ENCODE results near the gene FERMT2. TPM values are rescaled to one million over a fixed set of nuclear protein-coding genes. Genes with fewer than 3 reads are reported as not detected.

The FERMT2 gene
- total RNA-seq, 4 donors from 2014 or later = 98.2 to 201 (median 180) TPM

GRCh38 chr14:52883658-52884057 lies 67.2 kb downstream of the FERMT2 start:
- Histone ChIP-seq H3K27ac (no peak overlapping the region), H3K9me3 (no peaks in the 10 kb centered on the region), H3K4me1 (peaks cover 0 to 5% of the 10 kb centered on the region in 2 donors), H3K27me3 (no peaks in the 10 kb centered on the region), H3K36me3 (no peaks in the 10 kb centered on the region), H3K4me3 (no peak overlapping the region)
- intact Hi-C loops (cut with DNase I; ENCODE audit: low total_unique reads) = no loop called here
- TF ChIP-seq CTCF (IDR thresholded peaks at IDR 0.05) (no peak), POLR2A (IDR thresholded peaks at IDR 0.05) (no peak)
- no peak for DNase-seq

- Histone ChIP-seq H3K4me1 (peaks cover 0 to 5% of the 10 kb centered on the region in 2 donors), H3K27ac (no peak overlapping the region), H3K4me3 (no peak overlapping the region), H3K9me3 (no peaks in the 10 kb centered on the region), H3K36me3 (no peaks in the 10 kb centered on the region), H3K27me3 (no peaks in the 10 kb centered on the region)
- intact Hi-C loops (cut with DNase I; ENCODE audit: low total_unique reads) = no loop called here
- no peak for TF ChIP-seq CTCF (IDR thresholded peaks at IDR 0.05)
- no peak for TF ChIP-seq POLR2A (IDR thresholded peaks at IDR 0.05)
- no peak for DNase-seq
Measured at GRCh38 chr14:52882824-52883223, 68.0 kb downstream of the FERMT2 start.

- H3K36me3 ChIP-seq = no peaks in the 10 kb centered on the region
- H3K9me3 ChIP-seq = no peaks in the 10 kb centered on the region
- H3K4me3 ChIP-seq = no peak overlapping the region
- no peaks in the 10 kb centered on the region for H3K27me3 ChIP-seq
- no peak overlapping the region for H3K27ac ChIP-seq
- H3K4me1 ChIP-seq = peaks cover 0 to 5% of the 10 kb centered on the region in 2 donors
- DNase-seq = no peak
- no peak for TF ChIP-seq POLR2A (IDR thresholded peaks at IDR 0.05)
- no peak for TF ChIP-seq CTCF (IDR thresholded peaks at IDR 0.05)
- intact Hi-C loops (cut with DNase I; ENCODE audit: low total_unique reads) = no loop called here
Measured at GRCh38 chr14:52879958-52880357, 70.9 kb downstream of the FERMT2 start.

- H3K4me3 ChIP-seq = no peak overlapping the region
- H3K4me1 ChIP-seq = peaks cover 0 to 5% of the 10 kb centered on the region in 2 donors
- no peak overlapping the region for H3K27ac ChIP-seq
- no peaks in the 10 kb centered on the region for H3K36me3 ChIP-seq
- intact Hi-C loops (cut with DNase I; ENCODE audit: low total_unique reads) = no loop called here
- no peak for DNase-seq
- H3K27me3 ChIP-seq = no peaks in the 10 kb centered on the region
- TF ChIP-seq POLR2A (IDR thresholded peaks at IDR 0.05) (no peak), CTCF (IDR thresholded peaks at IDR 0.05) (no peak)
- no peaks in the 10 kb centered on the region for H3K9me3 ChIP-seq
Measured at GRCh38 chr14:52878946-52879345, 71.9 kb downstream of the FERMT2 start.

DNA sequence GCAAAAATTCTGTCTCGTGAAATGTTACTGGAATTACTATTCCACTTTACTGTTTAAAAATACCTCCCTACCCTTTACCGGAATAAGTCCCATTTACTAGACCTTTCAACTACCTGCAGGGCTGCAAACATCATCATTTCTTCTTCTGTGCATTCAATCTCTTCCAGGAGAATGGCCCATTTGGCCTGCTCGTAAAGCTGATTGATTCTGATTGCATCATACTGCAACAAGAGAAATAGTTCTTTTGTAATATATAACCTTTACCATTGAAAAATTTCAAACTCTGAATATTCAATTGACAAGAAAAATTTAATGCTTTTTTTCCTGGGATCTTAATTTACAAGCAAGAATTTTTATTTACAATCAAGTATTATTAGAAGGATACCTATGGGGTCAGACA lies 72.4 kb downstream of the FERMT2 start:
- intact Hi-C loops (cut with DNase I; ENCODE audit: low total_unique reads) = no loop called here
- H3K27ac ChIP-seq = no peak overlapping the region
- H3K4me3 ChIP-seq = no peak overlapping the region
- TF ChIP-seq CTCF (IDR thresholded peaks at IDR 0.05) = no peak
- TF ChIP-seq POLR2A (IDR thresholded peaks at IDR 0.05) = no peak
- no peaks in the 10 kb centered on the region for H3K27me3 ChIP-seq
- no peaks in the 10 kb centered on the region for H3K36me3 ChIP-seq
- no peak for DNase-seq
- H3K9me3 ChIP-seq = no peaks in the 10 kb centered on the region
- H3K4me1 ChIP-seq = peaks cover 0 to 5% of the 10 kb centered on the region in 2 donors

Data from uterus (tissue), 4 donors.